Smooth muscle cell (in vitro differentiated cells): ENCODE measurements around the gene SOX8. TPM values are rescaled to one million over a fixed set of nuclear protein-coding genes. Genes with fewer than 3 reads are reported as not detected.

ENCODE experiments used
- DNase-seq: peaks from one replicate; lab custom pipeline; 2025; ENCODE audit not compliant: unreplicated experiment; lab: John Stamatoyannopoulos, UW
- H2AFZ ChIP-seq: fragments of 200-600 bp; sonication (generic); 2 replicates; pipeline ENCODE4 v1.6.0; 2016; ENCODE audit warnings: antibody characterized with exemption, low read depth, mild to moderate bottlenecking
- H3F3A ChIP-seq: fragments of 200-600 bp; sonication (generic); 2 replicates; pipeline ENCODE4 v1.6.0; 2017; ENCODE audit warnings: antibody characterized with exemption, low read depth
- H3K27ac ChIP-seq: fragments of 200-600 bp; sonication (generic); 2 replicates; pipeline ENCODE4 v1.5.1; 2016; ENCODE audit warnings: low read depth, mild to moderate bottlenecking
- H3K27me3 ChIP-seq: fragments of 200-600 bp; sonication (generic); 2 replicates; pipeline ENCODE4 v1.6.1; 2016; ENCODE audit warnings: low read depth, mild to moderate bottlenecking
- H3K36me3 ChIP-seq: fragments of 200-600 bp; sonication (generic); 2 replicates; pipeline ENCODE4 v1.5.1; 2016; ENCODE audit warnings: low read depth
- H3K4me1 ChIP-seq: fragments of 200-600 bp; sonication (generic); 2 replicates; pipeline ENCODE4 v1.5.1; 2016; ENCODE audit warnings: low read depth
- H3K4me2 ChIP-seq: fragments of 200-600 bp; sonication (generic); 2 replicates; pipeline ENCODE4 v1.6.0; 2016; ENCODE audit warnings: mild to moderate bottlenecking
- H3K4me3 ChIP-seq: fragments of 200-600 bp; sonication (generic); 2 replicates; pipeline ENCODE4 v1.5.1; 2016; ENCODE audit warnings: mild to moderate bottlenecking
- H3K79me2 ChIP-seq: fragments of 200-600 bp; sonication (generic); 2 replicates; pipeline ENCODE4 v1.6.0; 2016; ENCODE audit warnings: low read depth, mild to moderate bottlenecking
- H3K9ac ChIP-seq: fragments of 200-600 bp; sonication (generic); 2 replicates; pipeline ENCODE4 v1.6.0; 2016; ENCODE audit warnings: low read depth
- H3K9me3 ChIP-seq: fragments of 200-600 bp; sonication (generic); replicated peaks from 2 replicates; pipeline ENCODE4 v1.5.1; 2016; ENCODE audit warnings: low read depth
- H4K20me1 ChIP-seq: fragments of 200-600 bp; sonication (generic); 2 replicates; pipeline ENCODE4 v1.6.0; 2016; ENCODE audit warnings: low read depth
- WGBS: methylation state at CpG from one replicate; pipeline ENCODE4 v1.1.7; 2016; ENCODE audit warnings: low lambda C conversion rate; 5-methylcytosine and 5-hydroxymethylcytosine counted together
- polyA plus RNA-seq: library from polyadenylated mRNA; unstranded; fragments of >200 nt; fragmentation: Nextera tagmentation; extraction: Ambion mirVana; gene quantifications from 2 replicates; pipeline ENCODE4 v1.2.1, GENCODE V29; 2016
- total RNA-seq: library from RNA; depleted of rRNA; stranded (reverse); fragments of >200 nt; gene quantifications from 2 replicates; pipeline ENCODE4 v1.2.3, GENCODE V29; 2014
- TF ChIP-seq, protein P1 (sequence below): fragments of 200-600 bp; sonication (generic); IDR thresholded peaks from 2 replicates; pipeline ENCODE4 v1.5.1; 2017; ENCODE audit warnings: borderline replicate concordance, mild to moderate bottlenecking, antibody characterized with exemption; ENCODE audit not compliant: insufficient read depth, poor library complexity, severe bottlenecking

Gene SOX8
- total and polyA plus RNA-seq, 2 experiments from 2014 or later: 1.8 to 3.5 TPM

DNA sequence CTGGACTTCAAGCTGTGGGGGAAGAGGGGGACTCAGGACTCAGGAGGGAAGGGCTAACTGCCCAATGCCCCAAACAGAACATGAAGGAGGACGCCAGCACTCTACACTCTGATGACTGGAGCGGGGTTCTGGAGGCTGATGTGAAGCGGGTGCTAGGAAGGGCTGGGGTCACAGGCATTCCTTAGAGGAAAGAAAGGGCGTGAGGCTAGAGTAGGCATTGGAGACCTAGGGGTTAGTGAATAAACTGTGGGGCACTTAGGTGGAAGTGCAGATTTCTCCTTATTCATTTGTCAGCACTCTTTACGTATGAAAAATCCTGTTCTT is 10.0 kb upstream of the SOX8 start:
- no peaks in the 10 kb centered on the region for H3K36me3 ChIP-seq
- H3K4me2 ChIP-seq: peak overlapping the region; percentile 82
- no peak overlapping the region for H3K9ac ChIP-seq
- H3K4me3 ChIP-seq: no peak overlapping the region
- peaks cover 8% of the 10 kb centered on the region for H3F3A ChIP-seq
- H3K4me1 ChIP-seq: peaks cover 19% of the 10 kb centered on the region
- H3K27ac ChIP-seq: no peak overlapping the region
- TF ChIP-seq, protein P1, sequence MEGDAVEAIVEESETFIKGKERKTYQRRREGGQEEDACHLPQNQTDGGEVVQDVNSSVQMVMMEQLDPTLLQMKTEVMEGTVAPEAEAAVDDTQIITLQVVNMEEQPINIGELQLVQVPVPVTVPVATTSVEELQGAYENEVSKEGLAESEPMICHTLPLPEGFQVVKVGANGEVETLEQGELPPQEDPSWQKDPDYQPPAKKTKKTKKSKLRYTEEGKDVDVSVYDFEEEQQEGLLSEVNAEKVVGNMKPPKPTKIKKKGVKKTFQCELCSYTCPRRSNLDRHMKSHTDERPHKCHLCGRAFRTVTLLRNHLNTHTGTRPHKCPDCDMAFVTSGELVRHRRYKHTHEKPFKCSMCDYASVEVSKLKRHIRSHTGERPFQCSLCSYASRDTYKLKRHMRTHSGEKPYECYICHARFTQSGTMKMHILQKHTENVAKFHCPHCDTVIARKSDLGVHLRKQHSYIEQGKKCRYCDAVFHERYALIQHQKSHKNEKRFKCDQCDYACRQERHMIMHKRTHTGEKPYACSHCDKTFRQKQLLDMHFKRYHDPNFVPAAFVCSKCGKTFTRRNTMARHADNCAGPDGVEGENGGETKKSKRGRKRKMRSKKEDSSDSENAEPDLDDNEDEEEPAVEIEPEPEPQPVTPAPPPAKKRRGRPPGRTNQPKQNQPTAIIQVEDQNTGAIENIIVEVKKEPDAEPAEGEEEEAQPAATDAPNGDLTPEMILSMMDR: no peak
- H3K79me2 ChIP-seq: no peaks in the 10 kb centered on the region
- 96% methylated on average over 5 of the region's 5 CpGs for WGBS
- no peaks in the 10 kb centered on the region for H3K27me3 ChIP-seq
- DNase-seq: no peak
- H2AFZ ChIP-seq: no peak overlapping the region
- H3K9me3 ChIP-seq: no peaks in the 10 kb centered on the region
- no peaks in the 10 kb centered on the region for H4K20me1 ChIP-seq

DNA sequence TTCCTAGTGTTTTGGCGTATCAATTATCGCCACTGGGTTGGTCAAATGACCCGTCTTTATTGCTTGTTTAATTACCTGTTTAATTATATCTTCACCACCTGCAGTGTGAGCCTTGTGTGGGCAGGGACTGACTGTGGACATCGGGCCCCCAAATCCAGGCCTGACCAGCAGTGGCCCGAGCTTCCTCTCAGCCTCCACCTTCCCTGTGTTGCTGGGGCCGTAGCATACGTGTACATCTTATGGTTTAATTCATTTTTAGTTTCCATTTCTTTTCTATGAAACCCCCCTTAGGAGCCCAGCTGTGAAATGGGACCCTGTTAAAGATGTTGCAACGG is 9.6 kb upstream of the SOX8 start:
- 96% methylated on average over 8 of the region's 8 CpGs for WGBS
- no peak overlapping the region for H2AFZ ChIP-seq
- peaks cover 8% of the 10 kb centered on the region for H3F3A ChIP-seq
- H3K79me2 ChIP-seq: no peaks in the 10 kb centered on the region
- no peak overlapping the region for H3K4me3 ChIP-seq
- H3K36me3 ChIP-seq: no peaks in the 10 kb centered on the region
- H3K4me1 ChIP-seq: peaks cover 19% of the 10 kb centered on the region
- H3K9me3 ChIP-seq: no peaks in the 10 kb centered on the region
- H3K27me3 ChIP-seq: no peaks in the 10 kb centered on the region
- DNase-seq: no peak
- TF ChIP-seq, protein P1: no peak
- H3K4me2 ChIP-seq: no peak overlapping the region
- H3K27ac ChIP-seq: no peak overlapping the region
- H4K20me1 ChIP-seq: no peaks in the 10 kb centered on the region
- H3K9ac ChIP-seq: no peak overlapping the region

DNA sequence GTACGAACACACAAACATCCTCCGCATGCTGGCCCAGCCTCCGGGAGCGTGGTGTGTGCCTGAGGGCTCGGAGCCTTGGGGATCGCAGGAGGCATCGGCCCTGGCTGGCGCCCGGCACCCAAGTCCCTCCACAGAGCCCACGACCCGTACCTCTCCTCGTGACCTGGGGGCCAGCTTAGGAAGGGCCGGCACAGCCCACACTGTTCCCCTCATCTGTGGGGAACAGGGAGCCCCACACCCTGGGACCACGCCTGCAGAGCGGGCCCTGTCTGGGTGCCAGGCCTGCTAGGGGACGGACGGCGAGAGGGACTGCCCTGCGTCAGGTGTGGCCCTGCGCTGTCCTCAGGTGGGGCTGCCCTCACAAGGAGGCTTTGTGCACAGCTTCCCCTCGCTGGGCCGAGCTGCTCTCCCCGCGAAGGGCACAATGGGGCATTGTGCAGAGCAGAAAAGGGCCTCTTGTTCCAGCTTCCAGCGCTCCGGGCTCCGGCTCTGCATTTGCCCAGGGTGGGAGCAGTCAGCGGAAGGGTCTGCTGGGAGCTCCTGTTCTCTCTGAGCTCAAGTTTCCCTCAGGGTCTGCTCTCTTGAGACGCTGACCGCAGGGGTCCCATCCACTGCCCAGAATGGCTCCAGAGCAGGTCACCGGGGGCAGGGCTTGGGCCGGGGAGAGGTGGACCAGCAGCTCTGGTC is 9.1 kb upstream of the SOX8 start:
- H2AFZ ChIP-seq: no peak overlapping the region
- H3K27ac ChIP-seq: no peak overlapping the region
- H3K79me2 ChIP-seq: no peaks in the 10 kb centered on the region
- H3F3A ChIP-seq: peaks cover 8% of the 10 kb centered on the region
- TF ChIP-seq, protein P1: no peak
- H3K9me3 ChIP-seq: no peaks in the 10 kb centered on the region
- H3K4me2 ChIP-seq: no peak overlapping the region
- no peak overlapping the region for H3K9ac ChIP-seq
- no peak for DNase-seq
- H3K4me3 ChIP-seq: no peak overlapping the region
- no peaks in the 10 kb centered on the region for H3K27me3 ChIP-seq
- H3K4me1 ChIP-seq: peaks cover 19% of the 10 kb centered on the region
- H4K20me1 ChIP-seq: no peaks in the 10 kb centered on the region
- no peaks in the 10 kb centered on the region for H3K36me3 ChIP-seq
- 92% methylated on average over 32 of the region's 32 CpGs for WGBS

DNA sequence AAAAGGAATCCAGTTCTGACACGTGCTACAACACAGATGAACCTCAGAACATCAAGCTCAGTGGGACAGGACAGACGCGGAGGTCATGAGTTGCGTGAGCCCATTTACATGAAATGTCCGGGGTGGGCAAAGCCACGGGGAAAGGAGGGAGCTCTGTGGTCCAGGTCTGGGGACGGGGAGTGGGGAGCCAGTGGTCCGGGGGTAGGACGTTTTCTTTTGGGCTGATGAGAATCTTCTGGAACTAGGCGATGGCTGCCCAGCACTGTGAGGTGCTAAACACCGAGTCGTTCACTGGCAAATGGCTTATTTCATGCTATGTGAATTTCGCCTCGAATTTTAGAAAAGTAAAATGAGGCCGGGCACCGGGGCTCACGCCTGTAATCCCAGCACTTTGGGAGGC is 8.2 kb upstream of the SOX8 start:
- Histone ChIP-seq H3K36me3 (no peaks in the 10 kb centered on the region), H3K4me1 (peaks cover 16% of the 10 kb centered on the region), H3K27me3 (no peaks in the 10 kb centered on the region), H3K9me3 (no peaks in the 10 kb centered on the region), H3K79me2 (no peaks in the 10 kb centered on the region), H3K4me3 (no peak overlapping the region), H3F3A (peaks cover 8% of the 10 kb centered on the region), H4K20me1 (no peaks in the 10 kb centered on the region), H2AFZ (no peak overlapping the region), H3K27ac (no peak overlapping the region), H3K9ac (no peak overlapping the region), H3K4me2 (no peak overlapping the region)
- 96% methylated on average over 17 of the region's 17 CpGs for WGBS
- no peak for DNase-seq
- TF ChIP-seq, protein P1: no peak
